Stimulated activated CD8-positive, alpha-beta memory T cell treated with anti-CD3 and anti-CD28 coated beads, Interleukin-4, amount 100 ng/mL, for 24 hours (primary cell): Measurements from ENCODE around the gene MMS19.

Source experiments
- DNase-seq: peaks from one replicate; pipeline ENCODE4 v3.0.0-alpha.2; 2020; ENCODE audit warnings: low read depth

The MMS19 gene

GRCh38 chr10:97464226-97464625, 34.0 kb downstream of the MMS19 start:
- DNase-seq = no peak

DNA sequence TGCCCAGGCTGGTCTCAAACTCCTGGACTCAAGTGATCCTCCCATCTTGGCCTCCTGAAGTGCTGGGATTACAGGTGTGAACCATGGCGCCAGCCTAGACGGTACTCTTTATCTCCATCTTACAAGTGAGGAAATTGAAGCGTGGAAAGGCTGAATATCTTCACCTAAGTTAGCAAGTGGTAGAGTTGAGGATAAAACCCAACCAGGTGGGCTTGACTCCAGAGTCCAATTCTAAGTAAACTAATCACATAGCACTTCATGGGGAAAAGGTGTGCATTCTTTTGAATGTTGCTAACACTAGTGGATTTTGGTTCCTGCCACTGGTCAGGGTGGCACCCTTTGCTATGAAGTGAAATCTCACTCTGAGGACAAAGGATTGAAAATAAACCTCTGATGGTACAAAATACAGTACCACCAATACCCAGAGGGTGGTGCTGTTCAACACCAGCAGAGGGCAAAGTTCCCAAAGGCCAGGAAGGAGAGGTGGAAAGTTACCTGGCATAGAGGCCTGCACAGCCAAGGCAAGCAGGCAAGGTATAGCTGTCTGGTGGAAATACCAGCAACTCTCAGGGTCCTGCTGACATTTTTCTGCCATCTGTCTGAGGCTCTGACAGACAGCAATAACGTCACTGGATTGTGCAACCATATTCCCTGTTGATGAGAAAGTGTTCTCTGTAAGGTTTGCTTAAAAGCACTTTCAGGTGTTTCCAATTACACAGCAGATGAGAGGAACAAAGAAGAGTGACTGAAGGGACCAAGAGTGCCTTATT, 34.7 kb downstream of the MMS19 start:
- DNase-seq = no peak

DNA sequence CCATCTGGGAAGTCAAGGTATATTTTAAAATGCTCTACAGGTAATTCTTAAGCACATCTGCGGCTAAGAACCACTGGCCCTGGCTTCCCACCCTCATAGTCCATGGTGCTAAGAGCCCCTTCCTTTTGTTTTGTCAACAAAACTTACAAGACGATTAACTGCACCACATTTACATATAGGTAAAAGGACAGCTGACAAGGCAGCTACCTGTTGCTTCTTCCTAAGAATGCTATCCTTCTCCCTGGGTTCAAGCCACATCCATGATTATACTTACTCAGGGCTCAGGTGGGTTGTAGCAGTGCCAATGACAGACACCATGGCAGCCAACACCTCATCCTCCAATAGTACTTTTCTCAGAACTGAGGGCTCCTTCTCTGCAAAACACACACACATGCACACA, 35.9 kb downstream of the MMS19 start:
- DNase-seq = no peak

GRCh38 chr10:97459933-97460332, 38.3 kb downstream of the MMS19 start:
- no peak for DNase-seq

- DNase-seq = no peak
Measured at GRCh38 chr10:97459111-97459510, 39.1 kb downstream of the MMS19 start.

DNA sequence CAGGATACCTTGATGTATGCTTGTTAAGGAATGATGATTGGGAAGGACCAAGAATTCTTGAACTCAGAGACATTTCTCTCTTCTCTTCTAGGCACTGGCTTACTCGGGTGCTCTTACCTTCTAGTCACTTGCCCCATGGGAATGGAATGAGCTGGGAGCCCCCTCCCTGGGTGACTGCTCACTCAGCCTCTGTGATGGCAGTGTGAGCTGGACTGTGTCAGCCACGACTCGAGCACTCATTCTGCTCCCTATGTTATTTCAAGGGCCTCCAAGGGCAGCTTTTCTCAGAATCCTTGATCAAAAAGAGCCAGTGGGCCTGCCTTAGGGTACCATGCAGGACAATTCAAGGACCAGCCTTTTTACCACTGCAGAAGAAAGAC, 41.5 kb downstream of the MMS19 start:
- no peak for DNase-seq

DNA sequence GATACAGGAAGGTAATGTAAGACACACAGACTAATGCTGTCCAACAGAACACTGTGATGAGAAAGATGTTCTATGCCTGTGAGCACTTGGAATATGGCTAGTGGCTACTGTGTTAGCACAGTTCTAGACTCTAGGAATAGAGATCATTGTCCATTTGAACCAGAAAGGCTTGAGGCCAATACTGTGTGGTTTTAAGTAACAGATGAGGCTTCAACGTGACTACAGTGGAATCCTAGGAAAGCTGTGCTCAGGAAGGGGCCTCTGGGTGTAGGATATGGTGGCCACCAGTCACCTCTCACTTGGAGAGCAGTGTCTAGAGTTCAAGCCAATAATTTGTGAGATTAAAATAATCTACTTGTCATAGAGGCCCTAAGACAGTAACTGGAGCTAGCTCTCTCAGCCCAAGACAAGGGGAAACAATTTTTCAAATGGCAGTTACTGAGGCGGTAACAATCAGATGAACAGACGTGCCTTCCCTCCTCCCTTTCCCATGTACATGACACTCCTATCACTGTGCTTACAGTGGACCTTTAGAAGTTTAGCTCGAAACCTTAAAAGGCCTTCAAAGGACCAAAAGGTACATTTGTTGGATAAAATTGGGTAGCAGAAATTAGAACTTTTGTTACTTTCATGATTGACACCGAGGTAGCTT, 42.1 kb downstream of the MMS19 start:
- no peak for DNase-seq

DNA sequence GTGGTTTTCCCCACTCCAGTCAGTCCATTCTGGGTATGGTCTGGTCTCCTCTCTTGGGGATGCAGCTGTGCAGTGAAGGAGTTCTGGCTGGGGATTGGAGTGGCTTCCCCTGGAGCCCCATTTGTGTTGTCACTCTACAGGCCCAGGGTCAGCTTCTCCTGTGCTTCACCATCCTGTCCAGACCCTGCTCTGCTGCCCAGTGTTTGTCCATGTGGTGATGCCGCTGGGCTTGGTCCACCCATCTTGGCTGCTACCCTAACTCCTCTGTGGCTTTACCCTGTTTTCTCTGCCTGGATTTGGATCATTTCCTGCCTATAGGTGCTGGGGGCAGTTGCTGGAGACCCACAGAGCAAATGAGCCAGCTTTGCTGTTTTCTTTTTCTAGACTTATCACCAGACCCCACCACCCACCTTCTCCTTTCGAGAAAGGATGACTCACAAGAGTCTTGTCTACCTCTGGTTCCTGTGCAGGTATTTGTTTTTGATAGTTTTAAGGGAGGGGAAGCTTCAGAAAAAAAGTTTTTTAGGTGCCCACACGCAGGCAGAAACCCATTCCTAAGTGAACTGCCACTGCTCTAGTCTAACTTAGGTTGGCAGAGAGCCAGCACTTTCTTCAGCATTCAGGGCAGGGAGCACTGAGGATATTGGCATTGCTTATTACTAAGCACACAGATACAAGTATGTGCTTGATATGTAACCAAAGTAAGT, 43.7 kb downstream of the MMS19 start:
- DNase-seq = no peak

DNA sequence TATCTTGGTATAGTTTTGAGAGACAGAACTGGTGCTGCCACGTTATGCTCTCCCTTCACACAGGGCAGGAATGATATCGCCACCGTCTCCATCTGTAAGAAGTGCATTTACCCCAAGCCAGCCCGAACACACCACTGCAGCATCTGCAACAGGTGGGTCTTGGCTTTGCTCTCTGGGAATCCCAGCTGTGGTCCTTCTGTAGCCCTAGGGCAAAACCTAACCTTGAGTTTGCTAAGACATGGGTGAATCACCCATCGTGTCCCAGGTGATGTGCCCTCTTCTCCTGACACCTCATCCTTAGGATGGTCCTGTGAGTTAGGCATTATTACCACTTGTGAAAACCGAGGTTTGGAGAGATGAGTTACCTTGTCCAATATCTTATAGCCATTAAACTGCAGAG, 45.9 kb downstream of the MMS19 start:
- DNase-seq = no peak

GRCh38 chr10:97451605-97452004, 46.6 kb downstream of the MMS19 start:
- no peak for DNase-seq

- no peak for DNase-seq
Measured at GRCh38 chr10:97450828-97451227, 47.4 kb downstream of the MMS19 start.

DNA sequence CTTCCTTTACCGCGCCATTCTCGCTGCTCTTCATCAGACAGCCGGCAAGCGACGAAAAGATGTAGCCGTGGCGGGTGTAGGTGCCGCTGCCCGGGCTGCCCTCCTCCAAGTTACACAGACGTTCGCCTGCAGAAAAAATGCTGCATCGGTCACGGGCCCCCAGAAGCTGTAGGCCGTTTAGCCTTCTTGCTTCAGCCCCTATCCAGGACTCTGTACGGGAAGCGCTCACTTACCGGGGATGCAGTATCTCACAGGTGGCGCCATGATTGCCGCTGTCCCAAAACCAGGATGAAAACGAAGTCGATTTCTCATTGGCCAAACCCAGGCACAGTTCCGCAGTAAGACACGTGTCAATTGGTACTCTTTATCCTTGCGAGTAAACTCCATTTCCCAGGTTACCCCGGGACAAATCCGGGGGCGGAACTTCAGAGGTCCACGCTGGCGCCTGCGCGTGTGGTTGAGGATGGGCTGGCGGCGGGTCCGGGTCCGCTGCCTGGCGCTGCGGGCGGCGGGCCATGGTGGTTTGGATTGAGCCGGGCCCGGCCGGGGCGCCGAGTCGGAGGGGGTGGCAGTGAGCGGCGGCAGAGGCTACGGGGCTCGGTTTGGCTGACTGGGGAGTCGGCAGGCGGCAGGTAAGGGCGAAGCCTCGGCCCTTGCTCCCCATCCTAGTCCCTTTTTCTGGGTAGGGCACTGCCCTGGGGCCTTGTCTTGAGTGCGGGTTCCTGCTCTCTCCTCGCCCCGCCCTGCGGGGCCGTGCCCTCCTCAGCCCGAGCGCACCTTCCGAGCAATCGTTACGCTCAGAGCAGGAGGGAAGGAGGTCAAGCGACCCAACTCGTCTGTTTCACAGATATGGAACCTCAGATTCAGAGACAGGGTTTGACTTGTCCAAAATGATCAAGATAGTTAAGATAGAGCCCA, 52.2 kb downstream of the MMS19 start, which contains the start of the genes EXOSC1 and ZDHHC16:
EXOSC1 (minus strand) TSS at position 285 of the 918 bp plus-strand sequence; CDS start at position 264, 21 bp downstream.
ZDHHC16 (plus strand) TSS at position 454 of the 918 bp plus-strand sequence. CDS start 5,501 bp downstream, outside the sequence.
- DNase-seq = peak; percentile 88

DNA sequence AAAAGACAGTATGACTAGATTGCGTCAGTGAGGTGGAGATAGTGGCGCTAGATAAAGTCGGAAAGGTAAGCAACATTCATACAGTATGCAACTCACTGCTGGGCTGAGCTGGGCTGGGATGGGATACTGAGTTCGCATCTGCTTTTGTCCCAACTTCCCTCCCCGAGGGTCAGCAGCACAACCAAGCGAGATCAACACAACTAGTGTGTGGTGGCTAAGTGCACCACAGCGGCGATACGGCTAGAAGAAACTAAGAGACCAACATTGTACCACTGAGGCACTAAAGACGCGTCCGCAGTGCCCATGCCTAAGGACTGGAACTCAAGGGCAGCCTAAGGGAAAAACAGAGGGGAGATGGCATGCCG, 52.9 kb downstream of the MMS19 start:
- DNase-seq = no peak

- no peak for DNase-seq
Measured at GRCh38 chr10:97444212-97444611, 54.0 kb downstream of the MMS19 start.

- DNase-seq = no peak
Measured at GRCh38 chr10:97442277-97442676, 55.9 kb downstream of the MMS19 start.

GRCh38 chr10:97435211-97435610, 63.0 kb downstream of the MMS19 start:
- no peak for DNase-seq

DNA sequence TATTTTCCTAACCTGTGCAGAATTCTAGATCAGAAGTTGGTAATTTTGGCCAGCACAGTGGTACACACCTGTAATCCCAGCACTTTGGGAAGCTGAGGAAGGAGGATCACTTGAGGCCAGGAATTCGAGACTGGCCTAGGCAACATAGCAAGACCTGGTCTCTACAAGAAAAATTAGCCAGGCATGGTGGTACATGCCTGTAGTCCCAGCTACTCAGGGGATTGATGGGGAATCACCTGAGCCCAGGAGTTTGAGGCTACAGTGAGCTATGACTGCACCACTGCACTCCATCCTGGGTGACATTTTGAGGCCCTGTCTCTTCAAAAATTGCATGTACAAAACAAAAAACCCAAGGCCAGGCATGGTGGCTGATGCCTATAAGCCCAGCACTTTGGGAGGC, 63.7 kb downstream of the MMS19 start:
- DNase-seq = no peak

DNA sequence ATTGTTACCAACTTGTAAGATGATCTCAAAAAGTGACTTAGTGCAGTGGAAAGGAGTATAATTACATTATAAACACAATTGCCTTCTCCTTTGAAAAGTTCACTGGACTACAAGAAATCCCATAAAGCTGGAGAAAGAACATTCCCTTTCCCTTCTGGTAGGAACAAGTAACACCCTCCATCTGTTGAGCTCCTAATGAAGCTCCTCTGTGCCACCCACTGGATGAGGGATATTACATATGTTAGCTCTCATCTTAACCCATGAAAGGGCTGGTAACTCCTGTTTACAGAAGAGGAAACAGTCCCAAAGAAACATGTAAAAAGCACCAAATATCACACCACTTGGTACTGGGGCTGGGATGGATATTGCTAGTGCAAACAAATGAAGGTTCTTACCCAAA, 64.2 kb downstream of the MMS19 start:
- DNase-seq = no peak

DNA sequence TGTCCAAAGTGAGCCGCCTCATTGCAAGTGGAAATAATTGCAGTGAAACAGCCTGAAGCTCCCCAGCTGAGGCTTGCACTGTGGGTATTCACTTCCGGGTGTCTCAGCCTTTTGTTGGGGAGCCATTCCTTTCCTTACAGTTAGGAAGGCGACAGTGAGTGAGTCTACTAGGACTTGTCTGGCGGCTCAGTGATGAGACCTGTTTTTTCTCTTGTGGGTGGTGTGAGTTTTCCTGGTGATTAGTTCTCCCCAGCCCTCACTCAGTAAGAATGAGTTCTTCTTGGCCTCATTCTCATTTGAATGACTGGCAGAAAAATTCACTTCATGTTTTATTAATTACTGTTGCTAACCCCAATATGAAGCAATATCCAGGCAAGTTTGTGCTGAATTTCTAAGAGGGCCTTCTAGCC, 69.6 kb downstream of the MMS19 start:
- no peak for DNase-seq

DNA sequence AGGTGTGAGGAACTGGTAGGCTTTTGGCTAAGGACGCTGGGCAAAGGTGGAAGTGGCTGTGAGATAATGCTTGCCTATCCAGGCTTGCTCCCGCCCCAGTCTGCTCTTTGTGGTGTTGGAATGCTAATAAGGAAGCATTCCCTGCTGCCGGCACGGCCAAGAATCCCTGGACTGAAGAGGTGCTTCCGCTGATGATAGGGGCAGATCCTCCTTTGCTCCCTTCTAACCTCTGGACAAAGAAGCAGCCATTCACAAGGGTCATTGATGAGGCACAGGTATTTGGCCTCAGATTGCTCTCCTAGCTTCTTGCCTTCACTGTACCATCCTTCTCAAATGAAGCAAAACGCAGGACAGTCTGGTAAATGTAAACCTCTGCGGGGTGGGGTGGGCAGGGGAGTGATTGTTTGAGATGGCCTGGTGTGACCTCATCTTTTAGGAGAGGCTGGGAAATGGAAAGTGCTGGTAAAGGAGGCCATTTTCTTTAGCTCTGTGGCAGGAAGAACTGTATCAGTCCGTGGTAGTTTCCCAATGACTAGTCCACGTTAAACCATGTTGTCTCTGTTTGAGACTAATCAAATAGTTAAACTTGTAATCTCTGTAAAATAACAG, 70.5 kb downstream of the MMS19 start:
- DNase-seq = no peak

DNA sequence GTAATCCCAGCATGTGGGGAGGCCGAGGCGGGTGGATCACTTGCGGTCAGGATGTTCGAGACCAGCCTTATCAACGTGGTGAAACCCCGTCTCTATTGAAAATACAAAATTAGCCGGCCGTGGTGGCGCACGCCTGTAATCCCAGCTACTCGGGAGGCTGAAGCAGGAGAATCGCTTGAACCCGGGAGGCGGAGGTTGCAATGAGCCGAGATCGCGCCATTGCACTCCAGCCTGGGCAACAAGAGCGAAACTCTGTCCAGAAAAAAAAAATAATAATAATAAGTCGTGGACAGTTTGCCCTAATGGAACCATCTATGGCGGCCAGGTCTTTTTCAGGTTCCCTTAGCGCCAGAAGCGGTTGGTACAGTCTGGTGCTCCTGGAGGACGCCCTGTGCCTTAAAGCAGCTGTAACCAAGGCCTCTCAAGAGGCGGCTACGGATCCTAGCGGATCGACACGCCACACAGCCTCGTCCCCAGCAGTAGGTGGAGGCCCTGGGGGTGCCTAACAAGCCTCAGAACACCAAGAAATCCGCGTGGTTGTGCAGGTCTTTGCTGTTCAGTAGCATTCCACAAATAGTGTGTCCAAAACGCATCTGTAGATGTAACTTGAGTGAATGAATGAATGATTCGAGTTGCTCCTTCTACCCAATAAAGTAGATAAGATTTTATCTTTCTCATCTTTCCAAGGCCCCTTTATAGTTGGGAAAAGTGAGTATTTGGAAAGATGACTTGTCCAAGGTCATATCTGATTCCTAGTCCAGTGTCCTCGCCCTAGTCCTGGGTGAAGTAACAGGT, 71.2 kb downstream of the MMS19 start:
- no peak for DNase-seq
